DMS53 (cell line): ENCODE measurements around the gene PRKD2.

Source experiments
- DNase-seq: peaks from one replicate; lab custom pipeline; 2025; lab: John Stamatoyannopoulos, UW

The PRKD2 gene

DNA sequence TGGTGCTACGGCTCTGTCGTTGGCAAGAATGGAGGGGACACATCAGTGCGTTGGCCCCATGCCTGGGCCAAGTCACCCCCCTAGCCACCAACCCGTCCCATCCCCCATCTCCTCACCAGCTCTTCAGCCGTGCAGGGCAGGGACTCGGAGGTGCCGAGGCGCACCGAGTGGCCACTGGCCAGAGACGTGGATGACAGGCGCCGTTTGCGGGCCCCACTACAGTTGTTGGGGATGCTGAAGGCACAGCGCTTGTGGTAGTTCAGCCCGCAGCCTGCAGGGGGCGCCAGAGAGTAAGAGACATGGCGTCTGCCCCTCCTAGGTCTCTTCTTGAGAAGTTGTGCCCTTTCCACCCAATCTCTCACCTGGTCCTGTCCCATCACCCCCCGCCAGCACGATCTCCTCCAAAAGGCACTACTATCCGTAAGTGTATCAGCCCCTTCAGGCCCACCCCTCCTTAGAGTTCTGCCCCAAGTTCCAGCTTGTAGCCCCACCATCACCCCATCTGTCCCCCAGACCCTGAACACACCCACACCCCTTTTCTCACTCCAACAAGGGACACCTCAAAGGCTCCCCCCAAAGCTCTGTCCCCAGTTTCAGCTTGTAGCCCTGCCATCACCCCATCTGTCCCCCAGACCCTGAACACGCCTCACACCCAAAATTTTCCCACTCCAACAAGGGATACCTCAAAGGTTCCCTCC, 12.4 kb downstream of the PRKD2 start:
- peak; percentile 71 for DNase-seq

DNA sequence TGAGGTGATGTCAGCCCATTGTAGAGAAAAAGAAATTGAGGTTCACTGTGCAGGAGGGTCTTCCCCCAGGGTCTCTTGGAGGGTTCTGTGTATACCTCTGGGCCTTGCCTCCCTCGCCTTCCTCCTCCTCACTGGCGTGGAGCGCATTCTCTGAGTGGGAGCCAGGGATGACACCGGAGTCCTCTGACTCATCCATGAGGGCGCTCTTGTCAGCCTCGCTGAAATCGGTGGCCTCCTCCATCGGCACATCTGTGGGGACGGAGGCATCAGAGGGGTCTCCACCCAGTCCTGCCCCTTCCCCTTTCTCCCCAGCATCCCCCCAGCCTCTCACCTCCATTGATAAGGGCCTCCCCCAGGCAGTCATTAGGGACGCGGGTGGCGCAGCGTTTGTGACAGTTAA, 16.2 kb downstream of the PRKD2 start:
- DNase-seq, result no peak

DNA sequence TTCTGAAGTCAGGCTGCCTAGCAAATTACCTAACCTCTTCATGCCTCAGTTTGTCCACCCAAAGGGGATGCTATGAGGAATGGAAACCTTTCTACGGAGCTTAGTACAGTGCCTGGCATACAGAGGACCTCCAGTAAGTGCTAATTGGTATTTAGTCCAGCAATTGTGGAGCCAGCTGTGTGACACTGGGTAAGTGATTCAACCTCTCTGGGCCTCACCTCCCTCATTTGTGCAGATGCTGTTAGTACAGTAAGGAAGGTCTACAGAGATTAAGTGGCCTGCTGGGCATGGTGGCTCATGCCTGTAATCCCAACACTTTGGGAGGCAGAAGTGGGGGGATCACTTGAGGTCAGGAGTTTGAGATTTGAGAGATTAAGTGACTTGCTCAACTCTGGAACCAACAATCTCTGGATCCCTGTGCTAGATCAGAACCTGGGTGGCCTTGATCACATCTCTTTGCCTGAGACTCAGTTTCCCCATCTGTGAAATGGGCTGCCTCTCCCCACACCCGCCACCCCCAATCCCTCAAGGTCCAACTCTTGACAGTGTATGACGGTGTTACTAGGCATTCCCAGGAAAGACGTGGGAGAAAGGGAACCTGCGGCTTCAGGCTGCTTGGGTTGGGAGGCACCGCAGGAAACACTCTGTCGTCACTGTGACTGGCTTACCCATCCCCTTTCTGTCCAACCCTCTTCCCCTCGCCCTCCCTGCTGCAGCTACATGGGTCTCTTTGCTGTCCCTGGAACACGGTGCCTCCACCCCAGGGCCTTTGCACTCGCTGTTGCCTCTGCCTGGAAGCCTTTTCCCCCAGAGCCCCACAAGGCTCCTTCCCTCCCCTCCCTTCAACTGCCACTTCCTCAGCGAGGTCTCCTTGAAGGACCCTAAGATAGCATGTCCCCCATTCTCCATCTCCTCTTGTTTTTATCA, 18.3 kb downstream of the PRKD2 start:
- no peak for DNase-seq

DNA sequence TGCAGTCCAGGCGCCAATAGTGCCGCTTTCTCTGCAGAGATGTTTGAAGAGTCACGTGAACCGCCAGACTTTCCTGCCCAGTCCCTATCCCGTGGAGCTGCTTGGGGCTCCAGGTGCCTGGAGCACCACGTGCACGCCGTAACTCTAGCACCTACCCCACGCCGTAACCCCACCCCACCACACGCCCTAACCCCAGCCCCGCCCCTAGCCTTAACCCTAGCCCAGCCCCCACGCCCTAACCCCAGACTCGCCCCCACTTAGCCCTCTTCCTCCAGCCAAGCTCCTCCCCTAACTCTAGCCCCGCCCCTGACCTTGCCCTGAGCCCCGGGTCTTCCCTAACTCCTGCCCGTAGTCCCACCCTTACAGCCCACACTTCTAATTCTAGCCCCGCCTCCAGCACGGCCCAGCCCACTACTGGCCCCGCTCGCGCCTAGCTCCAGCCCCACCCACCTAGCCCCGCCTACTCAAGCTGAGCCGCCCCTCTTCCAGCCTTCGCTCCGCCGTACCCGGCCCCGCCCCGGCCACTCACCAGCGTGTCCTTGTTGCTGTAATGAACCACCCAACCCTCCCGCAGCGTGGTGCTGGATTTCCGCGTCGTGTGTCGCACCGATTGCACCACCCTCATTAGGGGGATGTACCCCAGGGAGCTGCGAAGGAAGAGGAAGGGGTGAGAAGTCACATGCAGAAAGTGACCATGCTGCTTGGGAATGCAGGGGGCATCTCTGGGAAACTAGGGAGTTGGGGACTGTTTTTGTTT, 19.5 kb downstream of the PRKD2 start:
- peak; percentile 46 for DNase-seq

GRCh38 chr19:46696866-46697203, 20.1 kb downstream of the PRKD2 start:
- DNase-seq, result no peak

GRCh38 chr19:46696052-46696451, 20.9 kb downstream of the PRKD2 start:
- DNase-seq, result no peak

GRCh38 chr19:46693760-46694159, 23.2 kb downstream of the PRKD2 start:
- no peak for DNase-seq

DNA sequence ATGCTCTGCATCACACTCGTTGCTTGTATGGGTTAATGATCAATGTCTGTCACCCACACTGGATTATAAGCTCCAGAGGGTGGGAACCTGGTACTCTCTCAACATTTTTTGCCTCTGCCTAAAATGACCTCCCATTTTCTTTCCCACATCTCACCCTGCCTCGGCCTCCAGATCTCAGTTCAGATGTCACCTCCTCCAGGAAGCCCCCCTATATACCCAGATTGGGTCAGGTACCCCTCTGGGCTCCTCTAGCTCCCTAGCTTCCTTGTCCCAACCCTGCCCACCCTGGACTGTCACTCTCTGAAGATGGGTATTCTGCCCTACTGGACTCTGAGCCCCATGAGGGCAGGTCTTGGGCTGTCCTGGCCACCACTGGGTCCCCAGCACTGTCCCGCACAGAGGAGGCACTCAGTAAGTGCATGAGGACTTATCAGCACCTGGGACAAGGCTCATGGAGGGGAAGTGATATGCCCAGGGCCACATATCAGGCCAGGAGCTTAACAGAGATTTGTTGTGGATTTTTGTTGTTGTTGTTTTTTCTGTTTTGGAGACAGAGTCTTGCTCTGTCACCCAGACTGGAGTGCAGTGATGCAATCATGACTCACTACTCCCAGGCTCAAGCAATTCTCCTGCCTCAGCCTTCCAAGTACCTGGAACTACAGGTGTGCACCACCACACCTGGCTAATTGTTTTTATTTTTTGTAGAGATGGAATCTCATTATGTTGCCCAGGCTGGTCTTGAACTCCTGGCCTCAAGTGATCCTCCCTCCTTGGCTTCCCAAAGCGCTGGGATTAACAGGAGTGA, 23.8 kb downstream of the PRKD2 start:
- peak; percentile 44 for DNase-seq

GRCh38 chr19:46691948-46692347, 25.0 kb downstream of the PRKD2 start:
- DNase-seq, result no peak

- DNase-seq, result no peak
These were observed 25.8 kb downstream of the PRKD2 start for GRCh38 chr19:46691104-46691503.

DNA sequence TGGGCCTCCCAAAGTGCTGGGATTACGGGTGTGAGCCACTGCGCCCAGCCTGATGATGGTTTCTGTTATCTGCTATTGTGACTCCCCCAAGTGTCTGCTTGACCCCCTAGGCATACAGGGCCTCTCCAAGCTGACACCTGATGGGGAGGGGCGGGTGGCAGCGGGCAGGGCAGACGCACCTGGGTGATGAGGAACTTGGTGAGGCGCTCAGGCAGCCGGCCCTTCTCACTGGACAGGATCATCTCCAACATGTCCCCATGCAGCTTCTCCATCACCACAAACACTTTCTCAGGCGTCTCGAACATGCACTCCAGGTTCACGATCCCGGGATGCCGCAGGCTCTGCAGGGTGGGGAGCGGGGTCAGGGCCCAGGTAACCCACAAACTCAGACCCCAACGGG, 27.6 kb downstream of the PRKD2 start:
- DNase-seq, result no peak

DNA sequence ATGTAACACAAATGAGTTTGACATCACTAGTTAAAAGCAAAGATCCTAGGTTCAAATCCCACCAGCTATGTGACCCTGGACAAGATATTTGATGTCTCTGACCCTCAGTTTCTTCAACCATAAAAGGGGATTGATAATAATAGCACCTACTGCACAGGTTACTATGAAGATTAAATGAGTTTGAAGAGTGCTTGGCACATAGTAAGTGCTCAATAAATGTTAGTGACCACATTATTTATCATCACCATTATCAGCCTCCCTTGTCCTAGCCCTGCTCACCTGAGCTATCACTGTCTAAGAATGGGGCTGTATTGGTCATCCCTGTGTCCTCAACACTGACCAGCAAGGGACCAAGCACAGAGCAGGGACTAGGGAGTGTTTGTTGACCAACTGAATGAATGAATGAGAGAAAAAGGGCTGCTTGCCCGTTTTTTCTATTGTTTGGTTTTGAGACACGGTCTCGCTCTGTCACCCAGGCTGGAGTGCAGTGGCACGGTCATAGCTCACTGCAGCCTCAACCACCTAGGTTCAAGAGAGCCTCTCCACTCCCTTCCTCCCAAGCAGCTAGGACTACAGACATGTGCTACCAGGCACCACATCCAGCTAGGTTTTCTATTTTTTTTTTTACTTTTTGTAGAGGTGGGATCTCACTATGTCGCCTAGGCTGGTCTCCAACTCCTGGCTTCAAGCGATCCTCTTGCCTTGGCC, 29.3 kb downstream of the PRKD2 start:
- DNase-seq, result no peak

DNA sequence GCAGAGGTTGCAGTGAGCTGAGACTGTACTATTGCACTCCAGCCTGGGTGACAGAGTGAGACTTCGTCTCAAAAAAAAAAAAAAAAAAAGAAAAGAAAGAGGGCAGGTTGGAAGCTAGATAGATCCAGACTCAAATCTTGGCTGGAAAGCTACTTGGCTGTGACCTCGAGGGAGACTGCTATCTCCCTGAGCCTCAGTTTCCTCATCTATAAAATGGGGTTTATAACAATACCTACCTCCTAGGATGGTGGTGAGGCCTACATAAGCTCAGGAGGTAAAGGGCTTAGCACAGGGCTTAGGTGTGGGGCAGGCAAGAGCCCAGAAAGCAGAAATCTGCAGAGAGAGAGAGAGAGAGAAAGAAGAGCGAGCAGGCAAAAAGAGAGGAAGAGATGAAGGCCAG, 31.7 kb downstream of the PRKD2 start:
- no peak for DNase-seq

GRCh38 chr19:46678110-46678732, 38.7 kb downstream of the PRKD2 start:
- peak; percentile 49 for DNase-seq

DNA sequence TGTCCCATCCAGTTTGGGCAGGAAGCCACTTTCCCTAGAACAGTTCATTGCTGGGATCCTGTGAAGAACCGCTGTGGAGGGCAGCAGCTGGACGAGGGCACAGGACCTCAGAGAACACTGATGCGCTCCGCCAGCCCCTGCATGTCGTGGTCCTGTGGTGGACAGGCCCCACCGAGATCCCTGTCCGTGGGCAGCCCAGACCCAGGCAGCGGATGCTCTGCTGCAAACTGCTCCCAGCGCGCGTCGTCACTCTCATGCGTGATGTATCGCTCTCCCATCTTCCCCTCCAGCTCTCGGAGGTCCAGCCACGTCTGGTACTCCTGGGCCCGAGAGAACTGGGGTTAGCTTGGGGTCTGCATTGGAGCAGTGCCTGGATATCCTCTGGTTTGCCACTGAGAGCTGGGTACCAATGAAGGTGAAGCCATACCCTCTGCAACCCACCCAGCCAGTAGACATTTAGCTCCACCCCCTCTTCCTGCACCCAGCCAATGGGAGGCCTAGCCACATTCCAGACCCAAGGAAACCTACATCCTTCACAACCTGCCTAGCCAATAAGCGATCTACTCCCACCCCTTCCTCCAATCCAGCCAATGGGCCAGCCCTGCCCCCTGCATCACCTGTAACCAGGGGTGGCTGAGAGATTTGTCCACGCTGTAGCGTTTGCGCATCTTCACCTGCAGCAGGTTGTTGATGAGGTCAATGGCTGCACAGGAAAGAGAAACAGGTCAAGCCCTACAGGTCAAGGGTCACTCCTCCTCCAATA, 42.3 kb downstream of the PRKD2 start:
- DNase-seq, result peak; percentile 58

DNA sequence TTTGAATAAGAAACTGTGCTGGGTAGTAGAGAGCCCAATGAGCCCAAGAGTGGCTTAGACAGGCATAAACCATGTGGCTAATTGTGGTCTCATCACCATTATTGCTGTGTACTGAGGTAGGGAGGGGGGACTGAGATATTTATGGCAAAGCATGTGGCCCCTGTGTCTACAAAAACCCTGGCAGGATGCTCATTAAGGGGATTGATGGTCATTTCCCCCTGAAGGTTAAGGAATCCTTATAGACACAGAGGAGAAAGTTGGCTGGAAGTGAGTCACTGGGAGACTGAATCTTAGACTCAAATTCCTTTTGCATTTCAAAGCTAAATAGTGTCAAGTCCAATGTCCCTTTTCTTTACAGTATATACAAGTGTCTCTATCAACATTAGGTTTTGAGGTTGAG, 46.1 kb downstream of the PRKD2 start:
- DNase-seq, result no peak

- no peak for DNase-seq
These were observed 48.3 kb downstream of the PRKD2 start for GRCh38 chr19:46668662-46669061.

DNA sequence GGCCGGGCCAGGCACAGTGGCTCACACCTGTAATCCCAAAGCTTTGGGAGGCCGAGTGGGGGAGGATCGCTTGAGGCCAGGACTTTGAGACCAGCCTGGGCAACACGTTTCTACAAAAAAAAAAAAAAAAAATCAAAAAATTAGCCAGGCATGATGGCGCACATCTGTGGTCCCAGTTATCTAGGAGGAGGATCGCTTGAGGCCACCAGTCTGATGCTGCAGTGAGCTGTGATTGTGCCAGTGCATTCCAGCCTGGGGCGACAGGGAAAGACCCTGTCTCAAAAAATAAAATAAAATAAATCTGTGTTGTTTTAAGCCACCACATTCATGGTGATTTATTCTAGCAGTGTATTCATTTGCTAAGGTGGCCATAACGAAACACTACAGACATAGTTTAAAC, 51.8 kb downstream of the PRKD2 start:
- no peak for DNase-seq

DNA sequence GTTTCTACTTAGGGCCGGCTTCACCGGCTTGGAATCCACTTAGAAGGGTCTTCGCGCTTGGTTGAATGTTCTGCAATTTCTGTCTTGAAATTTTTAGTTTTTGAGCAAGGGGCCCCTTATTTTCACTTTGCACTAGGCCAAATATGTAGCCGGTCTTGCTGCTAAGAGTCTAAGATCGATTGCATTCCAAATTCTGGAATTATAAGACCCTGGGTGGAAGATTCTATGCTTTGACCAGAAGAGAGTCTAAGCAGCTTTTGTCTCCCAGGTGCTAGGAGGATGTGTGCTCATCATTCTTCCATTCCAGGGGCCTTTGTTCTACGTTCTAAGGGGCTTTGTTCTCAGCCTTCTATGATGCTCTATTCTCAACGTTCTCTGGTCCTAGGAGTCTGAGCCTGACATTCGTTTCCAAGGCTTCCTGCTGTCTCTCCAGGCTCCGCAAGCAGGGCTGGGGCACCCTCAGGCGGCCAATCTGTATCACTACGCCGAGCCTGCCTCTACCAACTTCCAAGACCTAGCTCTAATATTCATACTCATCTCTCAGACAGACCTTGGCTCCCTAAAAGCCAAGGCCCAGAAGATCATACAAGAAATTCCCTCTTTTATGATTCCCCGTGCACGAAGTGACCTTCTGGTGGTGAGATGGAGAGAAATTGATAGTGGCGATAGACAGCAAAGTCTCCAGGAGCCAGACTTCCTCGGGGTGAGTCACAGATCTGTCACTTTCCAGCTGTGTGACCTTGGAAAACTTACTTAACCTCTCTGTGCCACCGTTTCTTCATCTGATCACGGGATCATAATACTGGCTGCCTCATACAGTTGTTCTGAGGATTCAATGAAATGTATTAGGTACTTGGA, 55.0 kb downstream of the PRKD2 start:
- peak; percentile 96 for DNase-seq
